Activated T-cell treated with anti-CD3 and anti-CD28 coated beads for 24 hours (primary cell): Measurements from ENCODE around the gene PDXDC1.
"Not testable (repeated sequence)": the region's sequence is repeated elsewhere in the genome, so short reads cannot be mapped to it uniquely, and the experiment has no call there.

Source experiments
- DNase-seq: peaks from one replicate; pipeline ENCODE4 v3.0.0-alpha.2; 2020; ENCODE audit warnings: low read depth

PDXDC1 gene

DNA sequence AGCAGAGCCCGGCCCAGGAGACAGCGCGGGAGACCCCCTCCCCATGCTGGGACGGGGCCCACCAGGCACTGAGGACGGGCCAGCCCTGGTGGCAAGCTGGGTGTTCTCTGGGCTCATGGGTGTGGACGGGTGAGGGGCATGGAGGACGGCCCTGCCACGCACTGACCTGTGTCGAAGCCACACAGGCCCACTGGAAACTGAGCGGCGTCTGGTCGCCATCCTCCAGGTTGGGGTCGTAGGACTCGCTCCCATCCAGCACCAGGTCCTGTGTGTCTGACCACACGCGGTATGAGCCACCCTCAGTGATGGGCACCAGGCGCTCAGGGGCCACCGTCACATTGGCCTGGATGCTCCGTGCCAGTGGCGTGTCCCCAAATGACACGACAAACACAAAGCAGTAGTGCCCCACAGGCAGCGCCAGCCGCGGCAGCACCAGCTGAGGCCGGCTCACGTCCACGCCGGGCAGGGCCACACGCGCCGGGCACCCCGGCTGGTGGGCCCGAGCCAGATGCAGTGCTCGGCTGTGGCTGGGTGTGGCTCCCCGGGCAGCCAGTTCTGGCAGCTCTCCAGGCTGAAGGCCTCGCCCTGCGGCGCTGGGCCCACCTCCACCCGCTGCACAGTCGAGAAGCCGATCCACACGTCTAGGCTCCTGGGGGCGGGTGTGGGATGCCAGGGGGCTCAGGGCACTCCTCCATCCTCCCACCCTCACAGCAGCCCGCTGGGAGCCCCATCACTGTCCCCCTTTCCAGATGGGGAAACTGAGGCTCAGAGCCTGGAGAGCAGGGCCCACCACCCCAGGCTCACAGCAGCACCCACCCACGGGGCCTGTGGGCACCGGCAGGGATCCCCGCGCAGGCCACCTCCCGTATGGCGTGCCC lies 160.9 kb downstream of the PDXDC1 start:
- not testable (repeated sequence) for DNase-seq

DNA sequence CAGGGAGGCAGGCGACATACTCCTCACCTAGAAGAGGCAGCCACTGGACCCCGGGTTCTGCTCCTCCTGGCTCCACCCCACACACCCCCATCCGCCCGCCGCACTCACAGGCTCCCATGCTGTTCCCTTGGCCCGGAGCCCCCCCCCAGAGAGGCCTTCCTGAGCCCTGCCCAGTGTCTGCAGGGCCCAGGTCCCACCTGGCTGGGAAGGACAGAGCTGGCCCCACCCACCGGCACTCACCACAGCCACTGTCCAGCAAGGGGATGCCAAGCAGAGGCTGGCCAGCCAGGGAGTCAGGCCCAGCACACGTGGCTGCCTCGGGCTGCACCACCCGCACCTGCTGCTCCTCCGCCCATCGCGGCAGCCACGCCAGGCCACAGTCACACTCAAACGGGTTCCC lies 162.7 kb downstream of the PDXDC1 start:
- DNase-seq, result not testable (repeated sequence)

DNA sequence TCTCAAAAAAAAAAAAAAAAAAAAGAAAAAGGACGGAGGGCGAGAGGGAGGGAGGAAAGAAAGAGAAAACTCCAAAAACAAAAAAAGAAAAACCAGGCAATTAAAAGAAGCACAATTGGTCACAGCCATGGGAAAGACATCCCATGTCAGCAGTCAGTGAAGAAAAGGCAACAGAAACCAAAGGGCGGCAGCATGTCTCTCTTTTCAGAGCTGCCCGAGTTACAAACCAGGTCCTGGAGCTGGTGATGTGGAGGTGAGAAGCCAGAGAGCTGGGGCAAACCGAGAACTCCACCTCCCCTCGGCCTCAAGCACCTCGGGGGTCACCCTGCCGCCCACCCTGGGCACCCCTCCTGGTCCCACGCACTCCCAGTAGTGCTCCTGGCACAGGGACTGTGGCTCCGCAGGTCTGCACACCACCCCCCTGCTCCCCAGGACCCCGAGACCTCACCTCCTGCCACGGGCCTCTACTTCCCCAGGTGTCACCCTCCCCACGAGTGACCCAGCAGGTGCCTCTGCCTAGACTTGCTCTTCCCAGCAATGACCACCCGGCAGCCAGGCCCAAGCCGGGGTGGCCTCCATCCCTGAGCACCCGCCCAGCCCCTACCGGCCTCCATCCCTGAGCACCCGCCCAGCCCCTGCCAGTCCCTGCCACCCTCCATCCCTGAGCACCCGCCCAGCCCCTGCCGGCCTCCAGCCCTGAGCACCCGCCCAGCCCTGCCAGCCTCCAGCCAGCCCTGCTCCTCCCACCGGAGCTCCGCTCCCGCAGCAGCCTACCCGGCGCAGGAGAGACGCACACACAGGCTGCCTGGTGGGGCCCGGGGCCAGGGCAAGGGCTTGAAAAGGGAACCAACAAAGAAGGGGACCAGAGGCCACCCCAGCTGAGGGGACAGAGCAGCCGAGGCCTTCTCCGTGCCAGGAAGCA lies 165.9 kb downstream of the PDXDC1 start:
- DNase-seq, result not testable (repeated sequence)

DNA sequence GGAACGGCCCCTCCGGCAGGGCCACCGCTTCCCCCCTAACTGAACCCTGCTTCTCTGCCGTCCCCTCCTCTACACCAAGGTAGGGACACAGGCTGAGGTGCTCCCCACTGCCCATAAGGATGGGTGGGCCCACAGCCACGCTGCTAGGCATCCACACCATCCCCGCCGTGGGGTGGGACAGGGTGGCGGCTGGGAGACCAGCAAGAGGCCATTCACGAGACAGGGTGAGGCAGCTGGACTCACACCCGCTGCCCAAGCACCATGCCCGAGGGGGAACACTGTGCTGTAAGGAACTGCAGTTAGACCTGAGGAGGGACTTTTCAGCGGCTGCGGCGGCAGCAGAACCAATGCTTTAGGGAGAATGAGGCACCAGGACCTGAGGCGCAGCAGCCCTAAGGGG lies 166.8 kb downstream of the PDXDC1 start:
- DNase-seq, result no peak

DNA sequence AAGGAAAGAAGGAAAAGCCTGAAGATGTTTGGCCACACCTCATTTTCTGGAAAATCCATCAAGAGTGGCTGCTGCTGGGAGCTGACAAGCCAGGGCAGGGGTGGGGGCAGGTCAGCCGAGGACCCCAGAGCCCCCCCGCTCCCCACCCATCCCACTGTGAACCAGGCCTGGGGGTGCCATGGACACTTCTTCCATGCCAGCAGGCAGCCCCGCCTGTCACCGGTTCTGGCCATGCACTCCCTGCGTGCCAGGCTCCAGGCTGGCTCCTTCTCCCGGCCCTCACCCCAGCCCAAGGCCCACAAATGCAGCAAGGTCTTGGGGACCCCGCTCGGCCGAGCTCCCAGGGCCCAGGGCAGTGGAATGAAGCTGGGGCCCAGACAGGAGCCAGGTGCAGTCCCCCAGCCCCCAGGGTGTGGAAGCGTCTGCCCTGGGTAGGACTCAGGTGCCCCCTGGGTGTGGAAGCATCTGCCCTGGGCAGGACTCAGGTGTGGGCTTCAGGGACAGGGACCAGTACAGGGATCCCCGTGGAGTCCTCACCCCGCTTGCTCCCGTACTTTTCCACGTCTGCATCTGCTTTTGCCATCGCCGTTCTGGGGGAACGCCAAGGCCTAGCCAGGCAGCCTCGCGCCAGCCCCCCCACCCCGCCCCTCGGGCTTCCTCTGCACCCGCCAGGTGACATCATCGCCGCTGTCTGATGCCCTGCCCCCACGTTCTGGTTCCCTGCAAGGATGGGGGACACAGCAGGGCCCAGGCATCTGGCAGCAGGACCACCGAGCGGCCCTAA lies 167.5 kb downstream of the PDXDC1 start:
- DNase-seq, result not testable (repeated sequence)

DNA sequence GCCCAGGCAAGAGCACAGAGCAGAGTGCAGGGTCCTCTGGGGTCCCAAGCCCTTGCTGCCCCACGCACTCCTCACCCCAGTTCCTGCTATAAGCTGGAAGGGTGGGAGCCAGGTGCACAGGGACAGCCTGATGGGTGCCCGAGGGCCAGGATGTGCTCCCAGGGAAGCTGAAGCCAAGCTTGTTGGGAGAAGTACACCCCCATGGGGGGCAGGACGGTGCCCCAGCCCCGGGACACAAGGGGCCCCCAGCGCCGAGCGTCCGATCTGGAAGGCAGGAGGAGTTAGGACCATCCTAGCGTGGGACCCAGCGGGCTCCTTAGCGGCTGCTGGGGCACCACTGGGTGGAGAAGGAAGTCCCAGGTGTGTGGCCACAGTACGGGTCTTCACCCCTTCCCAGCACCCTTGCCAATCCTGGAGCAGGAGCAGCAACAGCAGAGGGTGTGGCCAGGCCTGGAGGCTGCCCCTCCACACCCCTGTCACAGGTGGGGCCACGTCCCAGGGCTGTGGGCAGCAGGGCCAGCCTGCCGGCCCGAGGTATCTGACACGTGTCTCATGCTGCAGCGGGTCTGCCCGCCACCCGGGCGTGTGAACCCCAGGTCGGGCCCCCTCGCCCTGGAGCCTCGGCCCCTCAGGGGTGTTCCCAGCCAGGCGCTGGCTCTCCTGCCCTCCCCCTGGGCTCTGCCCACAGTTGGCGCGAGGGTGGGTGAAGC lies 168.2 kb downstream of the PDXDC1 start:
- not testable (repeated sequence) for DNase-seq

DNA sequence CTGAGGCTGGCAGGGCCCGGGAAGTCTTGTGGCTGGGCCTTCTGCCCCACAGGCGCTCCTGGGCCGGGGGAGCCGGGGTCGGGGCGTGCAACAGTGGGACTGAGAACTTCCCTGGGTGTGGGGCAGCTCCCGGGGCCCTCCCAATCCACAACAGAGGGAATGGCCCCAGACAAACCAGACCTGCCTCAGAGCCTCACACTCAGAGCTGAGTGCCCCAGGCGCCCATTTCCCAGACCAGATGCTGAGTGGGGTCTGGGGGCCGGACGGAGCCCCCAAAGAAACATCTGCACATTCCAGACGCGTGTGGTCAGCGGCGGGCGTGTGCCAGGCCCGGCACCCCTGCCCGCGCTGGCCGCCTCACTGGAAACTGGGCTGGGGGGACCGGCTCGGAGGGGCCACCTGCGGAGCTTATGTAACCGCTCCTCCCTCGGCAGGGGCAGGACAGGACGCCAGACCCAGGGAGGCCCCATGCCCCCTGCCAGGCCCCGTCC lies 168.8 kb downstream of the PDXDC1 start:
- not testable (repeated sequence) for DNase-seq

DNA sequence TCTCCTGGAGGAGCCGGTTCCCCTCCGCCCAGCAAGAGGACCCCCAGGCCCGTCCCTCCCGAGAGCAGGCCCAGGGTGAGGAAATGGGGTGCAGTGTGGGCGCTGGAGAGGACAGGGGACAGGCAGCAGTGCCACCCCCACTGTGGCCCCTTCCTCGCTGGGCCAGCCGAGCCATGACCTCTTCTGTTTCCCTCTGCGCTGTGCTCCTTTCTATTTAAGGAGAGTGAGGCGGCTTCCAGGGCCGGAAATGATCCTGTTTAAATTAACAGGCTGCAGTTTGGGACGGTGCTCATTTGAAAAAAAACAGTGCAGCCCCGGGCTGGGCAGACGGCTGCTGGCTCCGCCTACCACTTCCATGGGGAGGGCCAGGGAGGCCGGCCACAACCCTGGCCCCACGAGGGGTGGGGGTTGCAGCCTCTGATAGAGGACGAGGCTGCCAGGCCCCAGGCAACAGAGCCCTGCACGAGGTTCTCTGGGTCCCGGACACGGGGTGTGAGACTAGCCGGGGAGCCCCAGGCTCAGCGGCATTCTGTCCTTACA lies 169.3 kb downstream of the PDXDC1 start:
- not testable (repeated sequence) for DNase-seq

DNA sequence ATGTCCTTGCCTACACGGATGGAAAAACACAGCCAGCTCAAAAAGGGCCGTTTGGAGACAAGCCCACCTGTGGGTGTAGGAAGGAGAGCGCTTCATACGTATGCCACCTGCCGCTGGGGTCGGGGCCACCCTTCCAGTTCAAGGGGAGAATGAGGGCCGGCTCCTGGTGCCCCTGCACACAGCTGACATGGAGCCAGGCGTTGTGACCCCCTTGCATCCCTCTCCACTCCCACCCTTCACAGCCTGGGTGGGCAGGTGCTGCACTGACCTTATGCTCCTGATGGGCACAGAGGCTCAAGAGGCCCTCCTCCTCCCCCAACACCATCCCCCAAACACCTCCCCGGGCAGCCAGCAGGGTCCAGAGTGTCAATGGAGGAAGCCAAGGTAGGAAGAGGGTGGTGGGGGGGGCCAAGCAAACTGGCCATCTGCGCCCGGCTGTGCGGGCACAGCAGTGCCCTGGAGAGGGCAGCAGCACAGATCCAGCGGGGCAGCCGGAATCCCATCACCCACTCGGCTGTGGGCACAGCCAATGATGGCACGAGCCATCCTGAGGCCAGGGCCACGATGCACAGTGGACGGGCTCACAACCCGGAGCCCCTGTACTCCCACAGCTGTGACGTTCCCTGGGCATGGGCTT lies 170.1 kb downstream of the PDXDC1 start:
- not testable (repeated sequence) for DNase-seq

DNA sequence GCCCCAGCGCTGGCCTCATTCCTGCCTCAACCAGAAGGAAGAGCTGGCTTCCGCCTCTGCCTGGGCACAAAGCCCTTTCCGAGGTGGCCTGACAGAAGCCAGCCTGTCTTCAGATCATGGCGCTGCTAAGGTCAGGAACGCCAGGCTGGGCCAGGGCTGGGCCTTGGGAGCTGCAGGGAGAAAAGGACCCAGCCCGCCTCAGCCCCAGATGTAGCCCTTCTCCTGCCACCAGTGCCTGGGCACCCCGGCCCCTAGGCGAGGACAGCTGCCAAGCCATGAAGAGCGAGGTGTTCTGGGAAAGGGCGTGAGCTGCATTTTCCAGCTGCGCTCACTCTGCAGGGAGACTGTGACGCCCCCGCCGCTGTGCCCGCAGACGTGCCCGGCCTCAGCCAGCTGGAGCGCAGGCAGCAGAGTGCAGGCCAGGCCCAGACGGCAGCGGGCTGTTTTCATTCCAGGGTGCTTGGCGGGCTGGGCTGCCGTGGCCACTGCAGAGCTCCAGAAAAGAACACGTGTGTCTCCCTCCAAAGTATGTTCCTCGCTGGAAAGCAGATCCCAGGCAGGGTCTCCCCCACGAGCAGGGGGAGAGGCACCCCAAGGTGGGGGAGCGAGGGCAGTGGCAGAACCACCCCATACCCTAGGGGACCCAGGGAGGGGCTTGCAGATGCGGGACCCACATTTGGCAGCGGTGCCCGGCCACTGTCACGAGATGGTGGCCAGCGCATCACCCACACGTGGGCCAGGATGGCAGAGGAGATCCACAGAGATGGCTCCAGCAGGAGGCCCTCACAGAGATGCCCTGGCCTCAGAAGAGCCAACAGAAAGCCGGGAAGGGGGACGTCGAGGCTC lies 170.8 kb downstream of the PDXDC1 start:
- not testable (repeated sequence) for DNase-seq

DNA sequence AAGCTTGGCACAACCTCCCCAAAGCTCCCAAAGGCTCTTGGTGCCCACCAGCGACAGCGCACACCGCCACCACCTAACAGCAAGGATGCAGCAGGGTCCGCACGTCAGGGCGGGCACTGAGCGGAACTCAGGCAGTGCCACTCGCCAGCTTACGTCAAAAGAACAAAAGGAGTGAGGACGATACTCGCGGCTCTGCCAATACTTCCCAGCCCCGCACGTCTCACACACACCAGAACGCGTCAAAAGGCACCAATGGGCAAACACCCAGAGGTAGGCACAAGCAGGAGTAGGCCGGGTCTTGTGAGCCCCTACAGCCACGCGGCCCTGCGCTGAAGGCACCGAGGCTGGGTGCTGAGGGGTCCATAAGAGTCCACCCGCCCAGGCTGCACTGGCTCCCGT lies 171.4 kb downstream of the PDXDC1 start:
- DNase-seq, result not testable (repeated sequence)

DNA sequence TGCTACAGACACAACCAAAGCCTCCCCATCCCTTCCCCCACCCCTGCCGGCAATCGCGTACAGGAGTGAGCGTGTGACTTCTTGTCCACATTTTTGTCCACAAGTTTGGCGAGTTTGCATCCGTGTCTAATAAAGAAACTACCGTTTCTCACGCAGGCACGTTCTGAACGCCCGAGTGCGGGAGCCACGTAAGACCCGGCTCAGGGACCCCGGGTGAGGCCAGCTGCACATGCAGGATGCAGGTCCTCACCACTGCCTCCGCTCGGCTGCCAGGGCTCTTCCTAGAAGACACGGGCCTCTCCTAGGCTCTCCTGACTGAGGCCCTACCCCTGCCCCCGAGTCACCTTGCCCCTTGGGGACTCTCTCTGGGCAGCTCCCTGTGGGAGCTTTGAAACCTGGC lies 174.0 kb downstream of the PDXDC1 start:
- not testable (repeated sequence) for DNase-seq

DNA sequence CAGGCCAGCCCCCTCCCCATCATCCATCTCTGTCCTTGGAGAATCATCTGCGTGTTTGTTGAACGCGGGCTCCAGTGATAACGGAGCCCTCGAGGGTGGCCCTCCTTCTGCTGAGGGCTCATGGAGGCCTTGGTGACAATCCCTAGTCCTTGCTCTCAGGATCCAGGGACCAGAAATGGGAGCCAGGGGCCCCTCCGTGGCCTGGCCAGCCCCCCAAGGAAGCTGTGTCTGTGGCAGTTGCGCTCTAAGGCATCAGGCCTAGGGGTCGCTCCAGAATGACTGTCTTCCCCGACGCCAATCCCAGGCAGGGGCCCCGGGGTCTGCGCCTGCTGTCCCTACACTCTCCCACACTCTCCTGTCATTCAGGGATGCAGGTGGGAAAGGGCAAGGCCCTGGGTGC lies 174.4 kb downstream of the PDXDC1 start:
- DNase-seq, result not testable (repeated sequence)

DNA sequence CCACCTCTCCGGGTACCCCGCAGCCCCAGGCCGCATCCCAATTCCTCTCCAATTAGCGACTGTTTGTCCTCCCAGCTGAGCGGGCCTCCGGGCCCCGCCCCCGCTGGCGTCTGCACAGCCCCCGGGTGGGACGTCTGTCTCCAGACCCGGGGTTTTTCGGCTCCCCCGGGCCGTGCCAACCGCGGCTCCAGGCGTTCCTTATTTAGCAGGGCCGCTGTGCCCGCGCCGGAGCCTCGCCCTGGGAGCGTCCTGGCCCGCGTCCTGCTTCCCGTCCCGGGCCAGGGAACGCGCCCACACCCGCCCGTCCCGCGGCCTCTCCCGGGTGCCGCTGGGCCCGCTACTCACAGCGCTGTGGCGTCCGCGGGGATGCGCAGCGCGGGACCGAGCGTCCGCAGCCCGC lies 179.2 kb downstream of the PDXDC1 start:
- peak; percentile 3 for DNase-seq

DNA sequence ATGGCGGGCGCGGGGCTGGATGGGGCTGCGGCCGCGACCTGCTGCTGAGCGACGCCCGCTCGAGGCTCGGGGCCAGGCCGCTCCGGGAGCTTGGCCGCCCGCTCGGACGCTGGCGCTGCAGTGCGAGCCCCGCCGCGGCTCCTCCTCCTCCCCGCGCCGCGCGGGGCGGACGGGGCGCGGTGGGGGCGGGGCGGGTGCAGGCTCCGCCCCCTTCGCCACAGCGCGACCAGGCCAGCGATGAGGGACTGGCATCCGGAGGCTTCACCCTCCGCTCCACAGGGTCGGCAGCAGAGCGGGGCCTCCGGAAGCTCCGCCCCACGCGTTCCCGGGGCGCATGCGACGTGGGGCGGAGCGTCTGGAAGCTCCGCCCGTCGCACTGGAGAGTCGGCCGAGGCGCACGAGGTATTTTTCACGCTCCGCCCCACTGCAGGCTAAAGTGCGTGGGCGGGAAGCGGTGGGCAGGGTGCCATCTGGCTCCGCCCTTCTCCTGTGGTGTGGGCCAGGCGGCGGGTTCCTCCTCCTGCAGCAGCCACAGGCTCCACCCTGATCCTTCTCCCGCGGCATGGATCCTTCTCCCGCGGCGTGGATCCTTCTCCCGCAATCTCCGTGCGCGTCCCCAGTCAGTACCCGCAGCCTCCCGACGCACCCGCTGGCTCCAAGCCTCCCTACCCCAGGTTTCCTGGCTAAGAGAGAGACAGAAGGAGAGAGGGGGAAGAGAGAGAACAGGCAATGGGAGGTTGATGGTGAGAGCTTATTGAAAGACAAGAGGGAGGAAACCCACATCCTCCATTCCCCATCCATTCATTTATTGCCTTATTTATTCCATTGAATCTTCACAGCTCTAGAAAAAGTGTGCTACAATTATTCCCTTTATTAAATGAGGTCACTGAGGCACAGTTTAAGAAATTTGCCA lies 180.1 kb downstream of the PDXDC1 start:
- DNase-seq, result peak; percentile 88

DNA sequence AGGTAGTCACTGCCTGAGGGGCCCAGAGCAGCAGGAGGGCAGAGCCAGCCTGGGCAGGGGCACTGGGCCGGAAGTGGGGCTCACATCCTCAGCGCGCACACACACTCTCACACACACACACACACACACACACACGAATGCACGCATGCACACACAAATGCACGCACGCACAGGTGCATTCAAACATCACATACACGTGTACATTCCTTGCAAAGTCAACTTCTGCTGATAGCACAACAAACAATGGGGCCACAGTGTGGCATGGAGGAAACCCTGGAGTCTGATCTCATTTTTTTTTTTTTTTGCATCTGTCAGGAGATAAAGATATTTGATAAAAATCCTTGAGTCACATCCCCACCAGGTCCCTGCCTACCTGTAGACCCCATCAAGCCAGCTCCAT lies 182.8 kb downstream of the PDXDC1 start:
- DNase-seq, result not testable (repeated sequence)

DNA sequence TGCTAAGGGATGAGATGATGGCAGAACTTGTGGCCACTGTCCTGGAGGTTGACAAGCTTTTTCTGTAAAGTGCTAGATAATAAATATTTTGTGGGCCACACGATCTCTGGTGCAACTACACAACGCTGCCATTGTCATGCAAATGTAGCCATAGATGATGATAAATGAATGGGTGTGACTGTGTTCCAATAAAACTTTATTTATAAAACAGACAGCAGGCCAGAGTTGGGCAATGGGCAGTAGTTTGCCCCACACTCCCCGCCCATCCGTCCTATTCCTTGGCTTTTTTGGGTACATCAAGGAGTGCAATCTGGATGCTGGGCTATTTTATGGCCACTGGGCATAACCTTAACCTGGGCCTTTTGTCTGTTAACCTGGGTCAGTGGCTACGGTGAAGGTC lies 184.8 kb downstream of the PDXDC1 start:
- DNase-seq, result not testable (repeated sequence)

DNA sequence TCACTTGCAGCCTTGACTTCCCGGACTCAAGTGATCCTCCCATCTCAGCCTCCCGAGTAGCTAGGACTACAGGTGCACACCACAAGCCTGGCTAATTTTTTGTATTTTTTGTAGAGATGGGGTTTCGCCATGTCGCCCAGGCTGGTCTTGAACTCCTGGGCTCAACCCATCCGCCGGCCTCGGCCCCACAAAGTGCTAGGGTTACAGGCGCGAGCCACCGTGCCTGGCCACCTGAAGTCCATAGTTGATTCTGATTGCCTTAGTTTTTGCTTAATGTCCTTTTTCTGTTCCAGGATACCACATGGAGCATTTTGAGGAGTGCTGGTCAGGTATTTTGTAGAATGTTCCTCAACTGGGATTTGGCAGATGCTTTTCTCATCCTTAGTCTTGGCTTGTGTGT lies 185.7 kb downstream of the PDXDC1 start:
- DNase-seq, result not testable (repeated sequence)
